GM21360 (cell line): Measurements from ENCODE around the gene MTUS2.

Experiments
- ATAC-seq: cut with Tn5 transposase; IDR thresholded peaks from one replicate; pipeline ENCODE4 v1.9.1; 2021; ENCODE audit warnings: mild to moderate bottlenecking, moderate library complexity; ENCODE audit not compliant: unreplicated experiment

The MTUS2 gene

DNA sequence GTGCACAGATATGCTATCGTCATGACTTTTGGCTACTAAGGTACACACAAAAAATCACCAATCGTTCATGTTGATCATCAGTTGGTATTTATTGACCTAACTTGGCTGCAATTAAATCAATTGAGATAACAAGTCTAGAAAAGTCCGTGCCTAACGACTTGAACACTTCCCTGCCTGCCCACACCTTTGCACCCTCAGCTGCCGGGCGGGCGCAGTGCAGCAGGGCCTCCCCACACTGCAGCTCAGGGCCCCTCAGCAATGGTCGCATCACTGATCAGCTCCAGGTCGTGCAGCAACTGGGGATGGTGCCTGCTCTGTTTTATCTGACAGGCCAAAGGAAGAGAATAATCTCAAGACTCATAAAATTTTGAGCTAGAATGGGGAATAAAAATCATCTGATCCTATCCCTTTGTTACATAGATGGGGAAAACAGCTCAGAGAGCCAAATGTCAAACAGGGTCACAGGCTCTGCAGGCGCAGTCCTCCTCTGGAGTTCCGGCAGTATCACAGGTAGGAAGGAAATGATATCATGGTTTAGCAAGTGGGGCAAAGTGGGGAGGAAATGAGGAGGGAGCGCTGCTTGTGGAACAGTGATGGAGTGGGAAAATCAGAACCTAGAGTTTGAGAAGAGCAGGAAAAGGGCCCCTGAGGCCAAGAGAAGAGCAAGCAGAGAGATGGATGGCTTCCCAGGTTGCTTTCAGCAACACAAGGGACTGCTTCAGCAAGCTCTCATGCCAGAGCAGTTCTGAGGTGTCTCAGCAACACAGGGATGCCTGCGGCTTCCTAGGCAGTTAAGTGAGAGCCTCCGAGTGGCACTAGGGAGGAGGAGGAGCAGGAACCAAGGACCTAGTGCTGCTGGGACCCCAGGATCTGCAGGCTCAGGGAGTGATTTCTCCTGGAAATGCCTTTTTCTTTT lies 717.9 kb downstream of the MTUS2 start:
- no peak for ATAC-seq

DNA sequence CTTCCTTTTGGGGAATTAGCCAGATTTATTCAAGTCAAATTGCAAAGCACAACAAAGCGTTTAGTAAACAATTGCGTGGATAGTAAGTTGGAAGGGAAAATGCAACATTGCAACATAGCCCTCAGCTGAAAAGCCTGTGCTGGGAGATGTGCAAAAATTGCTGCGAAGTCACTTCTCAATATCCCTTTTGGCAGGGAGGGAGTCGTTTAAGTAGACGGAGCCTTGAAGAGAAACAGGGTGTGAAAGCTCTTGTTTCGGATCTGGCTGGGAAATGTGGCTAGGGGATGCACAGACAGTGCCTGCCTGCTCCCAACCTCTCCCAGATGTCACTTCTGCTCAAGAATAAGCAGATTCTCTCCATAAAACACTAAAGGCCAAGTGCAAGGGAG lies 718.5 kb downstream of the MTUS2 start:
- ATAC-seq, result no peak

DNA sequence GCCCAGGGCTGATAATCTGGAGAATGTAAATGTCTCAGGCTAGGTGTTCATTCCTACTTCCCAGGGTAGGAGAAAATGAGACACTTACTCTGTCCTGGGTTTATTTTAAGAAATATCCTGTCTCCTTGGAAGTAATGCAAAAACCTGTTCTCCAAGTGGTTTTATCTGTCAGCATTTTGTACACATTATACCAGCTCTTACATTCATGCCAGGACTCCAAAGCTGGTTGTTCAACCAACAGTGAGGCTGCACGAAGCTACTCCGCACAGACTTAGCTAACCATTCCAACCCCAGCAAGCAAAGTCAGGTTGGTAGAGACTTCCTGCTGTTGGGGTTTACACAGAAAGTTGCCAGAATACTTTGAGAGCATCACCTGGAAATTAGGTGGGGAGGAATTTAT lies 719.7 kb downstream of the MTUS2 start:
- no peak for ATAC-seq

DNA sequence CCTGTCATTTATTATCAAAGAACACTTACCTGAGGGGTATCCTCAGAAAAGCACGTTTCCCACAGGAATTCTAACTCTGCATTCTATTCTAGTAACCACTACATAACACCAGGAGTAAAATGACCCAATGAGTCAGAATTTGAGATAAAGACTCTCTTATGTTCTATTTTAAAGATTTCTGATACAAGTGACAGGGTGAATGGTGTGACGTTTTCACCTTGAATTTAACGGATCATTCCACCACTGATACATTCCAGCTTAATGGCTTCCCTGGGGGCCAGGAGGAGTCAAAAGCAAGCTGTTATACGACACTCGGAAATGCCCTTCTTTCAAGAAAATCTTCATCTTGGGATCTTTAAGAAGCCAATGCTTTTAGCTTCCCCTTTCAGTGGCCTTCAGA lies 720.2 kb downstream of the MTUS2 start:
- no peak for ATAC-seq

DNA sequence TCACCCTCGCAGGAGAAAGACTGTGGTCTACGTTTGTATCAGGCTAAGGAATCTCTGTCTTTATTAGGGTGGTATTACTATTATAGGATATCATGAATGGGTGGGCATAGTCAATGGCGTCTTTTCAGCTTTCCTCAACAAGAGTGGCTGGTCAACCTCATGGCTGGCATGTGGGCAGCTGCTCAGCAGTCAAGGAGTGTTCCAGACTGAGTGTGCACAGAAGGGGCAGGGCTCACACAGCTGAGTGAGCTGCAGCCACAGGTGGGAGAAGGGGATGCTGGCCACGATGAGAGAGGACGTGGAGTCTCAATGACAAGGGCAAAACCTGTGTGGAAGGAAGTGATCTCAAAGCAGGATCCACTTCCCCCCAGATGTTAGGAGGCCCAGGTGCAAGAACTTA lies 720.7 kb downstream of the MTUS2 start:
- no peak for ATAC-seq

DNA sequence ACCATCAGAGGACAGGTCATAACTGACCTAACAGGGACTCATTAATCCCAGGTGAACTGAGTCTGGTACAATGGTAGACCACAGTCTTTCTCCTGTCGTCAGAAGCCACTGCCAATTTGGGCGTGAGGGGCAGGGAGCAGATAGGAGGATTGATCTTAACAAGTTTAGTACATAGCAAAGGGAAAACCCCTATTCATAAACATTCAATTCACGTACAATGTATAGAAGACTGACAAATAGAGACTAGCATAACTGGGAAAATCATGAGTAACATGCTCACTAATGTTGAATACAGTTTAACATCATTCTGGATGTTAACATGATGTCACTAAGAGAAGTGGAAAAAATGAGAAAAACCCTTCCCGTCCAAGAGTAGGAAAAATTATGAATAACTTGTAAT lies 721.3 kb downstream of the MTUS2 start:
- no peak for ATAC-seq

DNA sequence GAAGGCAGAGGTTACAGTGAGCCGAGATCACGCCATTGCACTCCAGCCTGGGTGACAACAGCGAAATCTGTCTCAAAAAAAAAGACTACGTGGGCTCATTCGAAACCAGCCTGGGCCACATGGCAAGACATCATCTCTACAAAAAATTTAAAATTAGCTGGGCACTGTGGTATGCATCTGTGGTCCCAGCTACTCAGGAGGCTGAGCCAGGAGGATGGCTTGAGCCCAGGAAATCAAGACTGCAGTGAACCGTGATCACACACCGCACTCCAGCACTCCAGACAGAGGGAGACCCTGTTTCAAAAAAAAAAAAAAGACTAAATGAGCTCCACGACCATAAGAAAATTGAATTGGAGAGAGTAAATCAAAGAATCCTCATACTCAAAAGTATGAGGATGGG lies 722.2 kb downstream of the MTUS2 start:
- no peak for ATAC-seq

DNA sequence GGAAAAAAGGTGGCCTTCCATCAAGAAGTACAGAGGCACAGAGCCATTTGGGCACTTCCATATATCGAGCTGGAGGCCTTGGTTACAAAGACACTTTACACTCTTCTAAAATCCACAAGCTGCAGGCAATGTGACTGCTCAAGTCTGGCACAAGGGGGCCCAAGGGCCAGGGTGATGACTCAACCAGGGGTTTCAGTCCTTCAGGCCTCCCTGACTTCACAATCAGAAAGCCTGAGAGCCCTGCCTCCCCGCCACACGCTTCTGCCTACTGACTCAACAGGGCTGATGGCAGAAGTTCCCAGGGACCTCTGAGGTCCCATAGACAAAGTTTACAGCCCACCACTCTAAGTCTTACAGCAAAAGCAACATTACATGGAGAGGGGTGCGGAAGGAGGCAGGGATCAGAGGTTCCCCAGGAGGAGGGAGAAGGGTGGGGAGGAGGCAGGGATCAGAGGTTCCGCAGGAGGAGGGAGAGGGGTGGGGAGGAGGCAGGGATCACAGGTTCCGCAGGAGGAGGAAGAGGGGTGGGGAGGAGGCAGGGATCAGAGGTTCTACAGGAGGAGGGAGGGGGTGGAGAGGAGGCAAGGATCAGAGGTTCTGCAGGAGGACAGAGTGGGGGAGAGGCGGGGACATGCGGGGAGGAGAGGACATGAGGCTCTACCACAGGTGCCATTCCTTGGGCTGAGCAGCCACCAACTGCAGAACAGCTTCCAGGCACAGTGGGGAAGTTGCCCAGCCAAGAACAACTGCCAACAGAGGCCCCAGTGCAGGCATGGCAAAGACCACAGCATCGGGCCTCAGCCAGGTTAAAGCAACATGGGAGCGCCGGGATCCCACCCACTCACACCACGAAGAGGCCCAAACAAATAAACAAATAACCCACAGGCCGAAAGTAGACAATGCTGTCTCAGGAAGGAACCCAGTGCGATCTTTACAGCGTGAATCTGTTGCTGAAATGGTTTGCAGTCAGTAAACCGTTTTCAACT lies 723.4 kb downstream of the MTUS2 start:
- peak; percentile 98 for ATAC-seq

DNA sequence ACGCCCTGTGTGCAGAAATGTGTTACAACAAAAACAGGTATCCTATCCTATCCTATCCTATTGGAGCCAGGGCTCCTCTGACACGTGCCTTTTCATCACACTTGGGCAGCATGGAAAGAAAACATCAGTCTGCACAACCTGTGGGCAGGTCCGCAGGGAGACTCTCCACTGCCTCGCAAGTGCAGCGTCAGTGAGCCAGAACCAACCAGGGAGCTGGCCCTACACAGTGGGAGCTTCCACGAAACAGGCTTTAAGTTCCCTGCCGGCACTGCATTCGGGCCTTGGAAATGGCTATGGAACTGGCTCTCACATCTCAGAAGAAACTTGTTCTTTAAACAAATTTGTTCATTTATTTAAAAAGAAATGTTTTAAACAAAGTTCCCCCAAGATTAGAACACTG lies 725.8 kb downstream of the MTUS2 start:
- ATAC-seq, result no peak

DNA sequence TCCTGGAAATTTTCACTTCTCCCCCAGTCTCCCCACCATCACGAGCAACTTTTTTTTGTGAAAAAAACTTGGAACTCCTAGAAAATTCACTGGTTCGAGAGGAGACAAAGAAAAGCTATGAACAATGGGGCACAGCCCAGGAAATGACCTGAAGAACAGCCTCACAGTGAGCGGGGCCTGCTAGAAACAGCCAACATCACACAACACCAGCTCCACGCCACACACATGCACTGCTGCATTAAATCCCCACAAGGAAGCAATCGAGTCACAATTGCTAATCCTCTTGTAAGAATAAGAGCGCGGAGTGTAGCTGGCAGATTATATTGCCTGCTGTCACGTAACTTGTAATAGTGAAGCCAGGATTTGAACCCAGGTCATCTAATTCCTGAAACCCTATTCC lies 726.5 kb downstream of the MTUS2 start:
- ATAC-seq, result no peak

DNA sequence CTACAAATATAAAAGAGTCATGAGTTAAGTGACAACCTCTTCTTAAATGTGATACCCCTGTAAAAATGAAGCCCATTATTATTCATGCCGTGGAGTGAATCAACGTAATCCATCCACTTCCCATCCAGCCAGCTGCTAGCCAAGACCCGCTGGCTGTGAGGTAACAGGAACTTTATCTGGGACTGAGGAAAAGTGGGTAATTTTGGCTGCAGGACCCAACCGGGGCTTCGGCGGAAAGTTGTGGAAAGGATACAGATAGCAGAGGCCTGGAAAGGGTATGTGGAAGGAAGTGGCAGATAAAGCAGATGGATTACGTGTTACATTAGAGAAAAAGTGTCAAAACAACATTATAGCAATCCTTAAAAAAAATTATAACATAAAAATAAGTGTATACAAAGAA lies 727.0 kb downstream of the MTUS2 start:
- no peak for ATAC-seq

DNA sequence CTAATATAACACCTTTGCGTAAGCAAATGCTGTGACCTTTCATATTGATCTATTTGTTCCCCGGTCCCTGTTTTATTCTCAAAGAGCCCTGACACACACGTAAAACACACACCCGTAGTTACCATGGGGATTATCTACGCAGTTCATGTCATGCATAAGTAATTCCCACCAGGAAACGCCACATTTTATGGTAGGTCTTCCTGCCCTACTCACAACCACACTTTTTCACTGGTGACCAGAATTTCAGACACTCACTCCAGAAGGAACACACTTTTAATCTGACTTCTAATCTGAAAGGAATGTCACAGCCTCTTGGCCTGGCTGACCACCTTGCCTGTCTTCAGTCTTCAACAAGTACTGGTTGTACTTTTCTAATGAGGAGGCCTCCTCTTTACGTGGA lies 728.6 kb downstream of the MTUS2 start:
- ATAC-seq, result no peak

DNA sequence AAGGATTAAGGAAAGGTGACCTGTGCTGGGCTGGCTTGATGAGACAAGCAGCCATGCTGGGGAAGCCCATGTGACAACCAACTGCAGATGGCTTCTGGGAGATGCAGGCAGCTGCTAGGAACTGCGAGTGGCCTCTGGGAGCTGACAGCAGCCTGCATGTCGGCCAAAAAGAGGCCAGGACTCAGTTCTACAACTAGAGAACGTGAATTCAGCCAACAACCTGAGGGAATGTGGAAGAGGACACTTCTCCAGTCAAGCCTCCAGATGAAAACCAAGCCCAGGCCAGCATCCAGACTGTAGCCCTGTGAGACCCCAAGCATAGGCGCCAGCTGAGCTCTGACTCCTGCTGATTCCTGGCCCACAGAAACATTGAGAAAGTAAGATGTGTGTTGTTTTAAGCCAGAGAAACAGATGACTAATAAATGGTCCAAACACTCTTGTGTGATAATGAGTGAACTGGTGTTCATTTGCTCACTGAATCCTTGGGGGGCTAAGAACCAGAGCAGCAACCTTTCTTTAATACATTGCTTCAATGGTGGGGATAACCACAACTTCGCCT lies 730.4 kb downstream of the MTUS2 start:
- no peak for ATAC-seq

DNA sequence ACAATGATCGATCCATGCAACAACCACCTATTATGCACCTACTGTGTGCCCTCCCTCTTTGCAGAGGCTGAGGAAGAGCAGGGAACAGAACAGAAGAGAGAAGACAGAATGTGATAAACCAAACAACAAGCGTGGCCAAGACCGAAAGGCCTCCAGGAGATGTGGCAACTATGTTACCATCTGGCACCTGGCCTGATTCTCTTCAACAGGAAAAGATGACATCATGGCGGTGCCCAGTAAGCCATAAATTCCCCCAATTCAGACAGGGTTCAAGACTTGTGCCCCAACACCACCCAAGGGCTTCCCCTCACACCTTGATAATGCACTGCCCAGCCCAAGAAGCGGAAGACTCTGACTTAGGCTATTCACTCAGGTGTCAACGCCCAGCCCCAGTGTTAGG lies 731.1 kb downstream of the MTUS2 start:
- ATAC-seq, result no peak
